Measurements from ENCODE around the gene SH3RF2. TPM values are rescaled to one million over a fixed set of nuclear protein-coding genes. Genes with fewer than 3 reads are reported as not detected.
"Not testable (repeated sequence)": the region's sequence is repeated elsewhere in the genome, so short reads cannot be mapped to it uniquely, and the experiment has no call there.

The SH3RF2 gene
- total RNA-seq, 3 donors from 2014 or later: 6.6 to 9.5 (median 9.4) TPM

- no peaks in the 10 kb centered on the region for H3K27me3 ChIP-seq
- no peak overlapping the region for H3K27ac ChIP-seq
- H3K4me1 ChIP-seq: no peaks in the 10 kb centered on the region
- intact Hi-C loops (cut with DNase I; ENCODE audit: low total_unique reads): loop anchor here (10.0 kb wide), 1 partner anchor 482 kb away; no protein-coding TSS in a partner anchor
- H3K4me3 ChIP-seq: no peak overlapping the region
- H3K9me3 ChIP-seq: no peaks in the 10 kb centered on the region
- no peaks in the 10 kb centered on the region for H3K36me3 ChIP-seq
- no peak for TF ChIP-seq POLR2A (IDR thresholded peaks at IDR 0.05)
- DNase-seq (ENCODE audit: low spot score in 2 of 2): no peak
Measured at GRCh38 chr5:146006470-146007190, 70.3 kb downstream of the SH3RF2 start.

DNA sequence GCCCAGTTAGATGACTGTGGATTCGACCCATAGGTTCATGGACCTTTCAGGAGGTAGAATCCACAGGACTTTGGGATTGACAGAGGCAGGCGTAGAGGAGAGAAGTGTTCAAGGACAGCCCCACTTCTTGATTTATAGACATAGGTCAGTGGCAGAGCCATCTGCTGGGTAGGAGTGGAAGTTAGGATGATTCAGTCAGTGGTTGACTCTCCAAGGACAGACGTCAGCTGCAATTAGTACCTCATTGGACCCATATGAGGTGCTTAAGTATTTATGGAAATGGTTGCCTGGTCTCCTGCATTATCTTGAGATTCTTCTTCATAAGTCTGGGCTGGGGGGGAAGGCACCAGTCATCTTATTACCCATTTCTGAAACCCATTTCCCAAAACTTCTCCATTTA lies 70.9 kb downstream of the SH3RF2 start:
- H3K4me3 ChIP-seq: no peak overlapping the region
- TF ChIP-seq POLR2AphosphoS5 (IDR thresholded peaks at IDR 0.05) (no peak), POLR2A (IDR thresholded peaks at IDR 0.05) (no peak), CTCF (IDR thresholded peaks at IDR 0.05) (no peak)
- H3K27ac ChIP-seq: no peak overlapping the region
- no peak for DNase-seq (ENCODE audit: low spot score in 2 of 2)
- H3K36me3 ChIP-seq: no peaks in the 10 kb centered on the region
- no peaks in the 10 kb centered on the region for H3K27me3 ChIP-seq
- intact Hi-C loops (cut with DNase I; ENCODE audit: low total_unique reads): loop anchor here (10.0 kb wide), 1 partner anchor 482 kb away; no protein-coding TSS in a partner anchor
- H3K9me3 ChIP-seq: no peaks in the 10 kb centered on the region
- H3K4me1 ChIP-seq: no peaks in the 10 kb centered on the region

DNA sequence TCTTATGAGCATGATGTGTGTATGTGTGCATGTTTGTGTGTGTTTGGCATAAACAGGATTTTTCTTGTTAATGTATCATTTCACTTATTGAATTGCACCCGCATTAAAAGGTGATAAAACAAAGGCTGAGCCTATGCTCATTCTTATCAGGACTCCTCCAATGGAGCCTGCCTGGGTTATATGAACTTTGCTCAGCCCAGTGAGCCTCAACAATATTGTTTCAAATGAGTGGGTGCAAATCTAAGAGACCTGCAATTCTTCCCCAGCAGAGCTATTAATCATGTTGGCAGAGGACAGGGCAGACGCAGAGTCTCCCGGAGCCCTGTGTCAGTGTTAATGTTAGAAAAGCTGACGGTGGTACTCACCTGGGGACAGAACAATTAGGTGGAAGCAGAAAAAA lies 71.6 kb downstream of the SH3RF2 start:
- intact Hi-C loops (cut with DNase I; ENCODE audit: low total_unique reads): loop anchor here (10.0 kb wide), 1 partner anchor 483 kb away; no protein-coding TSS in a partner anchor
- Histone ChIP-seq H3K27ac (no peak overlapping the region), H3K9me3 (no peaks in the 10 kb centered on the region), H3K27me3 (no peaks in the 10 kb centered on the region), H3K4me3 (no peak overlapping the region), H3K36me3 (no peaks in the 10 kb centered on the region), H3K4me1 (no peaks in the 10 kb centered on the region)
- DNase-seq (ENCODE audit: low spot score in 2 of 2): no peak
- TF ChIP-seq POLR2A (IDR thresholded peaks at IDR 0.05) (no peak), POLR2AphosphoS5 (IDR thresholded peaks at IDR 0.05) (no peak), CTCF (IDR thresholded peaks at IDR 0.05) (no peak)

- H3K4me1 ChIP-seq: no peaks in the 10 kb centered on the region
- no peak overlapping the region for H3K27ac ChIP-seq
- intact Hi-C loops (cut with DNase I; ENCODE audit: low total_unique reads): loop anchor here (10.0 kb wide), 1 partner anchor 484 kb away; no protein-coding TSS in a partner anchor
- no peaks in the 10 kb centered on the region for H3K9me3 ChIP-seq
- no peak overlapping the region for H3K4me3 ChIP-seq
- H3K36me3 ChIP-seq: no peaks in the 10 kb centered on the region
- TF ChIP-seq CTCF (IDR thresholded peaks at IDR 0.05) (no peak), POLR2A (IDR thresholded peaks at IDR 0.05) (no peak), POLR2AphosphoS5 (IDR thresholded peaks at IDR 0.05) (no peak)
- H3K27me3 ChIP-seq: no peaks in the 10 kb centered on the region
- no peak for DNase-seq (ENCODE audit: low spot score in 2 of 2)
Measured at GRCh38 chr5:146009020-146009419, 72.6 kb downstream of the SH3RF2 start.

- H3K27ac ChIP-seq; H3K36me3 ChIP-seq; H3K4me3 ChIP-seq; H3K27me3 ChIP-seq; H3K9me3 ChIP-seq; intact Hi-C loops (cut with DNase I; ENCODE audit: low total_unique reads); DNase-seq (ENCODE audit: low spot score in 2 of 2); H3K4me1 ChIP-seq: not testable (repeated sequence)
Measured at GRCh38 chr5:146010447-146010846, 74.1 kb downstream of the SH3RF2 start.

- H3K4me1 ChIP-seq: no peaks in the 10 kb centered on the region
- intact Hi-C loops (cut with DNase I; ENCODE audit: low total_unique reads): no loop called here
- no peak overlapping the region for H3K27ac ChIP-seq
- H3K36me3 ChIP-seq: no peaks in the 10 kb centered on the region
- DNase-seq (ENCODE audit: low spot score in 2 of 2): no peak
- no peak overlapping the region for H3K4me3 ChIP-seq
- H3K9me3 ChIP-seq: no peaks in the 10 kb centered on the region
- H3K27me3 ChIP-seq: no peaks in the 10 kb centered on the region
- TF ChIP-seq CTCF (IDR thresholded peaks at IDR 0.05) (no peak), POLR2A (IDR thresholded peaks at IDR 0.05) (no peak), POLR2AphosphoS5 (IDR thresholded peaks at IDR 0.05) (no peak)
Measured at GRCh38 chr5:146013761-146014160, 77.4 kb downstream of the SH3RF2 start.
